GM19467 (cell line): Measurements from ENCODE around the gene RAD51B.
"Not testable (repeated sequence)": the region's sequence is repeated elsewhere in the genome, so short reads cannot be mapped to it uniquely, and the experiment has no call there.

Source experiments
- ATAC-seq: cut with Tn5 transposase; IDR thresholded peaks from one replicate; pipeline ENCODE4 v1.9.1; 2021; ENCODE audit warnings: mild to moderate bottlenecking, moderate library complexity; ENCODE audit not compliant: unreplicated experiment

RAD51B gene

GRCh38 chr14:68652433-68652690 is 832.8 kb downstream of the RAD51B start:
- no peak for ATAC-seq

- no peak for ATAC-seq
These were observed 833.5 kb downstream of the RAD51B start for GRCh38 chr14:68653108-68653507.

- no peak for ATAC-seq
These were observed 834.2 kb downstream of the RAD51B start for GRCh38 chr14:68653804-68654203.

- ATAC-seq: no peak
These were observed 834.9 kb downstream of the RAD51B start for GRCh38 chr14:68654471-68654941.

GRCh38 chr14:68655021-68655831 is 835.6 kb downstream of the RAD51B start:
- no peak for ATAC-seq

- ATAC-seq: no peak
These were observed 836.3 kb downstream of the RAD51B start for GRCh38 chr14:68655911-68656316.

GRCh38 chr14:68656452-68656851 is 836.9 kb downstream of the RAD51B start:
- no peak for ATAC-seq

- no peak for ATAC-seq
These were observed 837.9 kb downstream of the RAD51B start for GRCh38 chr14:68657300-68658028.

GRCh38 chr14:68658029-68658509 is 838.5 kb downstream of the RAD51B start:
- ATAC-seq: no peak

- no peak for ATAC-seq
These were observed 839.7 kb downstream of the RAD51B start for GRCh38 chr14:68658943-68659931.

- no peak for ATAC-seq
These were observed 840.9 kb downstream of the RAD51B start for GRCh38 chr14:68660495-68660894.

GRCh38 chr14:68661226-68662225 is 841.9 kb downstream of the RAD51B start:
- no peak for ATAC-seq

GRCh38 chr14:68662392-68662791 is 842.8 kb downstream of the RAD51B start:
- ATAC-seq: no peak

GRCh38 chr14:68662826-68663225 is 843.2 kb downstream of the RAD51B start:
- ATAC-seq: not testable (repeated sequence)

- ATAC-seq: peak; percentile 55
These were observed 844.0 kb downstream of the RAD51B start for GRCh38 chr14:68663385-68664076.

GRCh38 chr14:68664225-68664681 is 844.7 kb downstream of the RAD51B start:
- ATAC-seq: no peak

GRCh38 chr14:68665131-68665530 is 845.6 kb downstream of the RAD51B start:
- ATAC-seq: no peak

- no peak for ATAC-seq
These were observed 846.2 kb downstream of the RAD51B start for GRCh38 chr14:68665792-68666204.

GRCh38 chr14:68666236-68666635 is 846.7 kb downstream of the RAD51B start:
- ATAC-seq: no peak
